H1 (cell line): ENCODE results near the gene KRTDAP. TPM values are rescaled to one million over a fixed set of nuclear protein-coding genes. Genes with fewer than 3 reads are reported as not detected.

ENCODE experiments used
- CTCF ChIA-PET: fragments of 300-600 bp; sonication (Branson Sonifier 250); formaldehyde crosslinking; loops from one replicate; lab custom pipeline; 2021; ENCODE audit not compliant: partially characterized antibody; lab: Charles Lee
- POLR2A ChIA-PET: fragments of 300-600 bp; sonication (Branson Sonifier 250); formaldehyde crosslinking; loops from one replicate; lab custom pipeline; 2021; ENCODE audit warnings: inconsistent platforms; ENCODE audit not compliant: partially characterized antibody; lab: Charles Lee
- DNase-seq, 2 experiments: peaks; one replicate each; pipeline versions ENCODE4 v3.0.0 to v3.0.0-alpha.2; 2010 to 2022; ENCODE audit warnings: low spot score in 2 of 2, low read depth in 1 of 2, mixed read lengths in 1 of 2
- FAIRE-seq: peaks from 2 replicates; lab custom pipeline; 2011; peaks lifted over from hg19 to GRCh38; lab: Jason Lieb, UNC
- H2AFZ ChIP-seq: 2 replicates; pipeline ENCODE4 v1.8.1; 2012; ENCODE audit warnings: low read length, inconsistent platforms
- H2AK5ac ChIP-seq: 2 replicates; pipeline ENCODE4 v1.6.1; 2013; ENCODE audit warnings: low read depth, low read length
- H2BK120ac ChIP-seq: replicated peaks from 2 replicates; pipeline ENCODE3; 2013; ENCODE audit warnings: low read depth, low read length, inconsistent platforms
- H2BK12ac ChIP-seq: 2 replicates; pipeline ENCODE4 v1.6.1; 2013; ENCODE audit warnings: low read depth, low read length
- H2BK15ac ChIP-seq: 2 replicates; pipeline ENCODE4 v1.6.1; 2013; ENCODE audit warnings: low read length
- H2BK20ac ChIP-seq: 2 replicates; pipeline ENCODE4 v1.6.1; 2013; ENCODE audit warnings: low read length
- H2BK5ac ChIP-seq: 2 replicates; pipeline ENCODE4 v1.6.1; 2013; ENCODE audit warnings: low read depth, low read length
- H3K14ac ChIP-seq: 2 replicates; pipeline ENCODE4 v1.6.1; 2013; ENCODE audit warnings: inconsistent platforms; ENCODE audit not compliant: insufficient read length
- H3K18ac ChIP-seq: 2 replicates; pipeline ENCODE4 v1.6.1; 2013; ENCODE audit warnings: low read length; ENCODE audit errors: extremely low read depth
- H3K23ac ChIP-seq: 2 replicates; pipeline ENCODE4 v1.6.1; 2013; ENCODE audit warnings: inconsistent platforms; ENCODE audit not compliant: insufficient read length
- H3K23me2 ChIP-seq: 2 replicates; pipeline ENCODE4 v1.6.1; 2013; ENCODE audit warnings: low read depth, low read length
- H3K27ac ChIP-seq: 2 replicates; pipeline ENCODE4 v1.6.1; 2011; ENCODE audit warnings: low read depth, low read length, inconsistent platforms
- H3K27me3 ChIP-seq, 4 experiments: replicated peaks in 1 of 4; 1 replicate in 1 of 4; 2 replicates in 3 of 4; pipeline versions ENCODE4 v1.6.1 to v1.8.1; 2011 to 2013; ENCODE audit warnings: low read length in 3 of 4, mild to moderate bottlenecking in 3 of 4, inconsistent platforms in 2 of 4, mixed read lengths in 2 of 4, moderate library complexity in 1 of 4; ENCODE audit not compliant: control insufficient read depth in 3 of 4, insufficient read depth in 3 of 4; ENCODE audit errors: extremely low read depth in 1 of 4
- H3K36me3 ChIP-seq, 4 experiments: 2 replicates each; pipeline versions ENCODE4 v1.6.1 to v1.8.1; 2011 to 2013; ENCODE audit warnings: mild to moderate bottlenecking in 4 of 4, low read length in 3 of 4, moderate library complexity in 2 of 4, control low read depth in 1 of 4, inconsistent platforms in 1 of 4; ENCODE audit not compliant: insufficient read depth in 4 of 4, control insufficient read depth in 2 of 4
- H3K4ac ChIP-seq: replicated peaks from 2 replicates; pipeline ENCODE3; 2013; ENCODE audit warnings: low read length, low read depth, mixed read lengths, inconsistent platforms; ENCODE audit not compliant: insufficient read length
- H3K4me1 ChIP-seq, 4 experiments: replicated peaks in 1 of 4; 1 replicate in 1 of 4; 2 replicates in 3 of 4; pipeline versions ENCODE4 v1.6.1 to v1.8.1; 2011 to 2013; ENCODE audit warnings: low read length in 3 of 4, inconsistent platforms in 2 of 4, mixed read lengths in 1 of 4; ENCODE audit not compliant: insufficient read depth in 4 of 4, control insufficient read depth in 3 of 4
- H3K4me2 ChIP-seq, 2 experiments: 2 replicates each; pipeline versions ENCODE4 v1.6.1 to v1.8.1; 2011 to 2013; ENCODE audit warnings: low read depth in 2 of 2, low read length in 2 of 2, control low read depth in 1 of 2, inconsistent platforms in 1 of 2, mild to moderate bottlenecking in 1 of 2; ENCODE audit not compliant: insufficient read depth in 1 of 2
- H3K4me3 ChIP-seq, 4 experiments: fragments of 200-600, 300-600 bp in 1 of 4; sonication (generic), shearing (Covaris generic), sonication (Bioruptor Twin) in 1 of 4; 2 replicates each; pipeline versions ENCODE4 v1.5.1 to v1.8.1; 2011 to 2016; ENCODE audit warnings: low read length in 4 of 4, low read depth in 3 of 4, control low read depth in 2 of 4, inconsistent platforms in 2 of 4, mild to moderate bottlenecking in 2 of 4, mixed read lengths in 1 of 4, moderate library complexity in 1 of 4; ENCODE audit not compliant: insufficient read depth in 2 of 4; ENCODE audit errors: extremely low read depth in 1 of 4
- H3K56ac ChIP-seq: replicated peaks from 2 replicates; pipeline ENCODE3; 2013; ENCODE audit warnings: low read depth, mild to moderate bottlenecking, mixed read lengths, low read length, inconsistent platforms; ENCODE audit not compliant: insufficient read length
- H3K79me1 ChIP-seq: 2 replicates; pipeline ENCODE4 v1.6.1; 2013; ENCODE audit warnings: low read depth, low read length, control low read depth
- H3K79me2 ChIP-seq, 2 experiments: 2 replicates each; pipeline versions ENCODE4 v1.6.1 to v1.8.1; 2012 to 2013; ENCODE audit warnings: low read length in 2 of 2, mild to moderate bottlenecking in 2 of 2, inconsistent platforms in 1 of 2; ENCODE audit not compliant: insufficient read depth in 2 of 2, control insufficient read depth in 1 of 2
- H3K9ac ChIP-seq, 4 experiments: replicated peaks in 1 of 4; 1 replicate in 1 of 4; 2 replicates in 3 of 4; pipeline versions ENCODE4 v1.6.1 to v1.8.1; 2011 to 2013; ENCODE audit warnings: low read depth in 3 of 4, low read length in 3 of 4, control low read depth in 2 of 4, mild to moderate bottlenecking in 2 of 4, moderate library complexity in 2 of 4, inconsistent platforms in 1 of 4; ENCODE audit errors: extremely low read depth in 1 of 4
- H3K9me3 ChIP-seq, 2 experiments: 2 replicates each; pipeline versions ENCODE4 v1.6.1 to v1.8.1; 2012 to 2013; ENCODE audit warnings: mild to moderate bottlenecking in 2 of 2, moderate library complexity in 2 of 2, control low read depth in 1 of 2, inconsistent platforms in 1 of 2, low read depth in 1 of 2, low read length in 1 of 2, mixed read lengths in 1 of 2; ENCODE audit not compliant: insufficient read depth in 2 of 2
- H4K20me1 ChIP-seq, 2 experiments: replicated peaks in 1 of 2; 2 replicates each; pipeline versions ENCODE3 to v1.8.1; 2011 to 2013; ENCODE audit warnings: inconsistent platforms in 2 of 2, low read length in 2 of 2, mild to moderate bottlenecking in 1 of 2; ENCODE audit not compliant: insufficient read depth in 2 of 2, control insufficient read depth in 1 of 2
- H4K5ac ChIP-seq: 2 replicates; pipeline ENCODE4 v1.6.1; 2013; ENCODE audit warnings: low read length, low read depth, mixed read lengths, inconsistent platforms; ENCODE audit not compliant: insufficient read length
- H4K8ac ChIP-seq: 2 replicates; pipeline ENCODE4 v1.8.0; 2013; ENCODE audit warnings: mild to moderate bottlenecking, moderate library complexity, low read length, inconsistent platforms; ENCODE audit not compliant: insufficient read depth; ENCODE audit errors: extremely low read depth
- H4K91ac ChIP-seq: replicated peaks from 2 replicates; pipeline ENCODE3; 2013; ENCODE audit warnings: low read length, mixed read lengths, inconsistent platforms; ENCODE audit not compliant: insufficient read length
- EGR1 ChIP-seq: IDR thresholded peaks from 2 replicates; pipeline ENCODE4 v1.6.1; 2011; ENCODE audit warnings: low read depth, low read length, borderline replicate concordance
- JUN ChIP-seq: IDR thresholded peaks from 2 replicates; pipeline ENCODE4 v1.6.1; 2011; ENCODE audit warnings: low read depth, mild to moderate bottlenecking, improper control_type of control experiment, low read length
- SIRT6 ChIP-seq: IDR thresholded peaks from one replicate; pipeline ENCODE4 v1.7.1; 2012; ENCODE audit warnings: low read length, inconsistent platforms
- WGBS, 2 experiments: shearing (Covaris generic) in 1 of 2; methylation state at CpG; one replicate each; pipeline versions ENCODE4 v1.1.6 to v1.1.7; 2013 to 2015; ENCODE audit warnings: low lambda C conversion rate in 2 of 2, mixed read lengths in 2 of 2, inconsistent platforms in 1 of 2, low coverage in 1 of 2, missing lambda C conversion rate in 1 of 2; ENCODE audit not compliant: insufficient replicate concordance in 2 of 2, insufficient coverage in 1 of 2, insufficient read length in 1 of 2; ENCODE audit errors: extremely low coverage in 1 of 2, missing lambda C conversion rate in 1 of 2; 5-methylcytosine and 5-hydroxymethylcytosine counted together
- polyA plus RNA-seq, 7 experiments: library from polyadenylated mRNA; depleted of rRNA in 3 of 7; stranded (reverse) in 5 of 7; unstranded in 2 of 7; fragments of >200 nt in 5 of 7; fragments of 200-250 nt in 2 of 7; gene quantifications; 1 replicate in 5 of 7; 2 replicates in 1 of 7; 4 replicates in 1 of 7; pipeline versions ENCODE4 v1.2.1 to v1.2.3, GENCODE V29; 2011 to 2013; ENCODE audit warnings: missing spikeins in 2 of 7, mixed read lengths in 2 of 7
- total RNA-seq: library from RNA; stranded (reverse); fragmentation: NEBNext Ultra II Directional; extraction: Animal tissue kit (Norgen Biotek cat#: 25700); gene quantifications from 2 replicates; pipeline ENCODE4 v1.2.1, GENCODE V29; 2021

Gene KRTDAP
- total and polyA plus RNA-seq, 2 of the 8 experiments (the other 6 are each of a cell fraction or from before 2014, with no cell fraction given), result 0.69 to 0.88 TPM

DNA sequence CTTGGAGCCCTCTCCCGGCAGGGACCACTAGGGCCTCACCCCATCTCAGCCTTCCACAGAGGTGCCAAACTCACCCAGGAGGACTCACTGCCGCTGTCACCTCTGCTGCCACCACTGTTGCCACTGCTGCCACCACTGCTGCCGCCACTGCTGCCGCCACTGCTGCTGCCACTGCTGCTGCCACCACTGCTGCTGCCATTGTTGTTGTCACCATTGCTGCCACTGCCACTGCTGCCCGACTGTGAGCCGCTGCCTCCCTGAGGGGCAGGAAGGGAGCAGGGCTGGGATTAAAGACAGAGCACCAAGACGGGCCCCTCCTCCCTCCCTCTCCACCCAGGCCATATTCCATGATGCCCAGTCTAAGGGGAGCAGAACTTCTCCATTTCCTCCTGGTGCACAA, 21.1 kb upstream of the KRTDAP start:
- no peak overlapping the region for H2AFZ ChIP-seq
- H3K4me2 ChIP-seq, result no peak overlapping the region; a peak in 1 of 4 replicates
- H3K36me3 ChIP-seq, result peaks cover 0 to 18% (median 5%) of the 10 kb centered on the region in 4 experiments; a peak in 3 of 8 replicates
- no peak overlapping the region for H2AK5ac ChIP-seq
- H2BK15ac ChIP-seq, result peak overlapping the region; percentile 88; the same call in 1 of the 2 replicates
- no peak overlapping the region; the same call in 1 of the 2 replicates for H3K18ac ChIP-seq
- peaks cover 2% of the 10 kb centered on the region; the same call in 1 of the 2 replicates for H3K79me1 ChIP-seq
- FAIRE-seq, result no peak
- POLR2A ChIA-PET, result interaction anchor here (1.0 to 7.4 kb wide), 17 partner anchors 9 to 358 kb away, joined by 3 to 110 read pairs (median 7); partner anchors contain the start of genes COX6B1, GAPDHS and TMEM147
- no peak overlapping the region for H4K91ac ChIP-seq
- no peak overlapping the region for H3K4me3 ChIP-seq
- H3K4ac ChIP-seq, result no peak overlapping the region
- no peak overlapping the region for H2BK120ac ChIP-seq
- peaks cover 0 to 25% (median 21%) of the 10 kb centered on the region in 4 experiments; a peak in 6 of 7 replicates for H3K4me1 ChIP-seq
- H2BK12ac ChIP-seq, result 0 out of 2 replicates have a peak overlapping the region, but pooled peaks have one; percentile 60
- no peak overlapping the region for H2BK20ac ChIP-seq
- CTCF ChIA-PET, result interaction anchor here (0.9 to 3.7 kb wide), 13 partner anchors 9 to 179 kb away, joined by 3 to 28 read pairs (median 6); no protein-coding TSS in a partner anchor
- H3K27me3 ChIP-seq, result peaks cover 0 to 11% (median 6%) of the 10 kb centered on the region in 4 experiments; a peak in 3 of 7 replicates
- H4K8ac ChIP-seq, result no peak overlapping the region
- H3K23me2 ChIP-seq, result peaks cover 14% of the 10 kb centered on the region
- H2BK5ac ChIP-seq, result no peak overlapping the region
- H4K5ac ChIP-seq, result no peak overlapping the region
- H3K79me2 ChIP-seq, result peaks cover 0 to 31% of the 10 kb centered on the region in 2 experiments; a peak in 2 of 4 replicates
- no peak overlapping the region for H3K56ac ChIP-seq
- DNase-seq, result no peak
- TF ChIP-seq JUN (no peak), EGR1 (0 out of 2 replicates have a peak, but pooled peaks have one; percentile 7), SIRT6 (no peak)
- TF ChIP-seq, all 59 proteins: peak for 1
- no peak overlapping the region for H3K27ac ChIP-seq
- 88% methylated on average over 6 of the region's 7 CpGs; no CpG with 5 or more reads in 1 of the 2 experiments for WGBS, 2 experiments
- no peaks in the 10 kb centered on the region for H3K9me3 ChIP-seq
- no peak overlapping the region; a peak in 2 of 7 replicates for H3K9ac ChIP-seq
- H3K23ac ChIP-seq, result no peak overlapping the region
- H3K14ac ChIP-seq, result no peak overlapping the region
- H4K20me1 ChIP-seq, result peaks cover 0 to 1% of the 10 kb centered on the region in 2 experiments
